MM.1S (cell line): ENCODE data around the gene OMG.

Source experiments
- CTCF ChIP-seq: fragments of 300-600 bp; sonication (generic); IDR thresholded peaks from 2 replicates; pipeline ENCODE4 v1.5.1; 2016; ENCODE audit warnings: antibody characterized with exemption, low read length, mixed read lengths
- EZH2phosphoT487 ChIP-seq: fragments of 300-600 bp; sonication (generic); IDR thresholded peaks from 2 replicates; pipeline ENCODE4 v1.6.1; 2018; ENCODE audit warnings: antibody characterized with exemption, low read length

- TF ChIP-seq EZH2phosphoT487 = no peak
- TF ChIP-seq CTCF = no peak
These were observed 5.2 kb downstream of the OMG start for GRCh38 chr17:31291820-31292219.
